Hepatocyte (in vitro differentiated cells): ENCODE measurements around the gene AGTPBP1. TPM values are rescaled to one million over a fixed set of nuclear protein-coding genes. Genes with fewer than 3 reads are reported as not detected.

Source experiments
- DNase-seq: peaks from one replicate; pipeline ENCODE4 v3.0.0-alpha.2; 2016; ENCODE audit warnings: low spot score
- H2AFZ ChIP-seq: fragments of 200-600 bp; sonication (generic); 2 replicates; pipeline ENCODE4 v1.6.0; 2016; ENCODE audit warnings: antibody characterized with exemption, mild to moderate bottlenecking
- H3K27ac ChIP-seq: fragments of 200-600 bp; sonication (generic); 2 replicates; pipeline ENCODE4 v1.5.1; 2016; ENCODE audit warnings: mild to moderate bottlenecking
- H3K27me3 ChIP-seq: fragments of 200-600 bp; sonication (generic); 2 replicates; pipeline ENCODE4 v1.6.1; 2016
- H3K36me3 ChIP-seq: fragments of 200-600 bp; sonication (generic); replicated peaks from 2 replicates; pipeline ENCODE4 v1.5.1; 2016; ENCODE audit warnings: low read depth; ENCODE audit not compliant: insufficient read depth
- H3K4me1 ChIP-seq: fragments of 200-600 bp; sonication (generic); 2 replicates; pipeline ENCODE4 v1.5.1; 2016; ENCODE audit warnings: mild to moderate bottlenecking, moderate library complexity; ENCODE audit not compliant: insufficient read depth
- H3K4me2 ChIP-seq: fragments of 200-600 bp; sonication (generic); 2 replicates; pipeline ENCODE4 v1.6.0; 2016
- H3K4me3 ChIP-seq: fragments of 200-600 bp; sonication (generic); 2 replicates; pipeline ENCODE4 v1.5.1; 2016; ENCODE audit warnings: mild to moderate bottlenecking
- H3K79me2 ChIP-seq: fragments of 200-600 bp; sonication (generic); 2 replicates; pipeline ENCODE4 v1.6.0; 2017; ENCODE audit warnings: mild to moderate bottlenecking
- H3K9me2 ChIP-seq: fragments of 200-600 bp; sonication (generic); replicated peaks from 2 replicates; pipeline ENCODE4 v1.6.0; 2017; ENCODE audit warnings: mild to moderate bottlenecking; ENCODE audit not compliant: insufficient read depth
- H3K9me3 ChIP-seq: fragments of 200-600 bp; sonication (generic); 2 replicates; pipeline ENCODE4 v1.5.1; 2016; ENCODE audit warnings: low read depth, mild to moderate bottlenecking
- H4K20me1 ChIP-seq: fragments of 200-600 bp; sonication (generic); 2 replicates; pipeline ENCODE4 v1.6.0; 2016; ENCODE audit warnings: mild to moderate bottlenecking; ENCODE audit not compliant: insufficient read depth, poor library complexity, severe bottlenecking
- CTCF ChIP-seq: fragments of 200-600 bp; sonication (generic); IDR thresholded peaks from 2 replicates; pipeline ENCODE4 v1.5.1; 2016; ENCODE audit warnings: antibody characterized with exemption, mild to moderate bottlenecking; ENCODE audit not compliant: poor library complexity
- EZH2 ChIP-seq: fragments of 200-600 bp; sonication (generic); IDR thresholded peaks from 2 replicates; pipeline ENCODE4 v1.6.1; 2016; ENCODE audit warnings: antibody characterized with exemption, mild to moderate bottlenecking, borderline replicate concordance
- EZH2phosphoT487 ChIP-seq: fragments of 200-600 bp; sonication (generic); IDR thresholded peaks from one replicate; pipeline ENCODE4 v1.6.1; 2018; ENCODE audit warnings: antibody characterized with exemption, mild to moderate bottlenecking, low read depth, moderate library complexity; ENCODE audit not compliant: unreplicated experiment, severe bottlenecking
- WGBS: methylation state at CpG from one replicate; pipeline ENCODE4 v1.1.6; 2016; ENCODE audit warnings: low lambda C conversion rate; ENCODE audit errors: missing lambda C conversion rate; 5-methylcytosine and 5-hydroxymethylcytosine counted together
- polyA plus RNA-seq: library from polyadenylated mRNA; unstranded; fragments of >200 nt; fragmentation: Nextera tagmentation; extraction: Ambion mirVana; gene quantifications from 2 replicates; pipeline ENCODE4 v1.2.1, GENCODE V29; 2016
- total RNA-seq: library from RNA; depleted of rRNA; stranded (reverse); fragments of >200 nt; gene quantifications from 2 replicates; pipeline ENCODE4 v1.2.3, GENCODE V29; 2014

Gene AGTPBP1
- total and polyA plus RNA-seq, 2 experiments from 2014 or later: 7.6 to 16.8 TPM

- H3K27me3 ChIP-seq: no peaks in the 10 kb centered on the region
- H3K79me2 ChIP-seq: no peaks in the 10 kb centered on the region
- no peak overlapping the region for H3K27ac ChIP-seq
- H2AFZ ChIP-seq: no peak overlapping the region
- H3K9me2 ChIP-seq: no peaks in the 10 kb centered on the region
- H3K4me3 ChIP-seq: no peak overlapping the region
- no peaks in the 10 kb centered on the region for H3K36me3 ChIP-seq
- no peak for DNase-seq
- no peaks in the 10 kb centered on the region for H3K4me1 ChIP-seq
- no peaks in the 10 kb centered on the region for H3K9me3 ChIP-seq
- 77% methylated on average over 3 of the region's 3 CpGs for WGBS
- H4K20me1 ChIP-seq: no peaks in the 10 kb centered on the region
- TF ChIP-seq EZH2phosphoT487: no peak
- TF ChIP-seq CTCF: no peak
- no peak for TF ChIP-seq EZH2
- H3K4me2 ChIP-seq: no peak overlapping the region
Measured at GRCh38 chr9:85559526-85559925, 182.2 kb downstream of the AGTPBP1 start.

- DNase-seq: no peak
- Histone ChIP-seq H3K4me3 (no peak overlapping the region), H3K27me3 (no peaks in the 10 kb centered on the region), H3K79me2 (no peaks in the 10 kb centered on the region), H2AFZ (no peak overlapping the region), H3K9me2 (no peaks in the 10 kb centered on the region), H3K4me2 (no peak overlapping the region), H3K9me3 (no peaks in the 10 kb centered on the region), H4K20me1 (no peaks in the 10 kb centered on the region), H3K36me3 (no peaks in the 10 kb centered on the region), H3K4me1 (no peaks in the 10 kb centered on the region), H3K27ac (no peak overlapping the region)
- WGBS: 88% methylated on average over 1 of the region's 1 CpG
- TF ChIP-seq CTCF: no peak
- TF ChIP-seq EZH2phosphoT487: no peak
- TF ChIP-seq EZH2: no peak
Measured at GRCh38 chr9:85554349-85554748, 187.4 kb downstream of the AGTPBP1 start.

GRCh38 chr9:85553475-85553874 lies 188.3 kb downstream of the AGTPBP1 start:
- WGBS: 88% methylated on average over 5 of the region's 5 CpGs

More at GRCh38 chr9:85553475-85553874, 188.3 kb downstream of the AGTPBP1 start:
- Histone ChIP-seq H3K9me3 (no peaks in the 10 kb centered on the region), H4K20me1 (no peaks in the 10 kb centered on the region), H3K36me3 (no peaks in the 10 kb centered on the region), H3K9me2 (no peaks in the 10 kb centered on the region), H3K4me1 (no peaks in the 10 kb centered on the region), H3K79me2 (no peaks in the 10 kb centered on the region), H3K27me3 (no peaks in the 10 kb centered on the region), H3K4me3 (no peak overlapping the region), H2AFZ (no peak overlapping the region), H3K27ac (no peak overlapping the region), H3K4me2 (no peak overlapping the region)
- TF ChIP-seq EZH2phosphoT487 (no peak), CTCF (no peak), EZH2 (no peak)
- DNase-seq: no peak
